Measurements from ENCODE around the gene GPD1.
A peak's percentile ranks its signal among the peaks of the same experiment; 100 is the strongest.

GPD1 gene

DNA sequence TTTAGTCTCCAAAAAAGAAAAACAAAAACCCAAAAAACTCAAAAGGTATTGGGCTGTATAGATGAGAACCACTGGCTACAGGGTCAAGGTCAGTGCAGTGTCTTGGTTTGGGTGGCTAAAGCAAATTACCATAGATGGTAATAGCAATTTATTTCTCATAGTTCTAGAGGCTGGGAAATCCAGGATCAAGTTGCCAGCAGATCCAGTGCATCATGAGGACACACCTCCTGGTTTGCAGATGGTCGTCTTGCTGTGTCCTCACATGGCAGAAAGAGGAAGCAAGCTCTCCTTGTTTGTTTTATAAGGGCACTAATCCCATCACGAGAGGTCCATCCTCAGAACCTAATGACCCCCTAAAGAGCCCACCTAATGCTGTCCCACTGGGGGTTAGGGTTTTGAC is 19.4 kb downstream of the GPD1 start:
- in situ Hi-C loops (cut with MboI; ENCODE audit: low sequenced_read_pairs, unreplicated experiment), result no loop called here
- DNase-seq (ENCODE audit: low spot score), result no peak
- TF ChIP-seq, protein P1, sequence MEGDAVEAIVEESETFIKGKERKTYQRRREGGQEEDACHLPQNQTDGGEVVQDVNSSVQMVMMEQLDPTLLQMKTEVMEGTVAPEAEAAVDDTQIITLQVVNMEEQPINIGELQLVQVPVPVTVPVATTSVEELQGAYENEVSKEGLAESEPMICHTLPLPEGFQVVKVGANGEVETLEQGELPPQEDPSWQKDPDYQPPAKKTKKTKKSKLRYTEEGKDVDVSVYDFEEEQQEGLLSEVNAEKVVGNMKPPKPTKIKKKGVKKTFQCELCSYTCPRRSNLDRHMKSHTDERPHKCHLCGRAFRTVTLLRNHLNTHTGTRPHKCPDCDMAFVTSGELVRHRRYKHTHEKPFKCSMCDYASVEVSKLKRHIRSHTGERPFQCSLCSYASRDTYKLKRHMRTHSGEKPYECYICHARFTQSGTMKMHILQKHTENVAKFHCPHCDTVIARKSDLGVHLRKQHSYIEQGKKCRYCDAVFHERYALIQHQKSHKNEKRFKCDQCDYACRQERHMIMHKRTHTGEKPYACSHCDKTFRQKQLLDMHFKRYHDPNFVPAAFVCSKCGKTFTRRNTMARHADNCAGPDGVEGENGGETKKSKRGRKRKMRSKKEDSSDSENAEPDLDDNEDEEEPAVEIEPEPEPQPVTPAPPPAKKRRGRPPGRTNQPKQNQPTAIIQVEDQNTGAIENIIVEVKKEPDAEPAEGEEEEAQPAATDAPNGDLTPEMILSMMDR (IDR thresholded peaks at IDR 0.05; ENCODE audit: borderline replicate concordance, control extremely low read depth, extremely low read depth, insufficient read depth, missing control alignments), result no peak

DNA sequence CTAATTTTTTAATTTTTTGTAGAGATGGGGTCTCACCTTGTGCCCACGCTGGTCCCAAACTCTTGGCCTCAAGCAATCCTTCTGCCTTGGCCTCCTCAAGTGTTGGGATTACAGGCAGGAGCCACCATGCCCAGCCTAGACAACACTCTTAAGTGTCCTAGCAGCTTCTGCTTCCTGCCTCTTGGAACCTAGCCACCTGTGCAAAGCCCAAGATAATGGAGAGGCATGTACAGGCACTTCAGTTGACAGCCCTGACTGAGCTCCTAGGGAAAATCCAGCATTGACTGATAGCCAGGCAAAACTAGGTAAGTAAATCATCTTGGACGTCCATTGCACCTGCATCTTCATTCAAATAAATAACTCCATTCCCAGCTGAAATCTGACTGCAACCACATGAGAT is 23.7 kb downstream of the GPD1 start:
- no peak for DNase-seq (ENCODE audit: low spot score)
- in situ Hi-C loops (cut with MboI; ENCODE audit: low sequenced_read_pairs, unreplicated experiment), result no loop called here
- TF ChIP-seq, protein P1 (IDR thresholded peaks at IDR 0.05; ENCODE audit: borderline replicate concordance, control extremely low read depth, extremely low read depth, insufficient read depth, missing control alignments), result no peak

DNA sequence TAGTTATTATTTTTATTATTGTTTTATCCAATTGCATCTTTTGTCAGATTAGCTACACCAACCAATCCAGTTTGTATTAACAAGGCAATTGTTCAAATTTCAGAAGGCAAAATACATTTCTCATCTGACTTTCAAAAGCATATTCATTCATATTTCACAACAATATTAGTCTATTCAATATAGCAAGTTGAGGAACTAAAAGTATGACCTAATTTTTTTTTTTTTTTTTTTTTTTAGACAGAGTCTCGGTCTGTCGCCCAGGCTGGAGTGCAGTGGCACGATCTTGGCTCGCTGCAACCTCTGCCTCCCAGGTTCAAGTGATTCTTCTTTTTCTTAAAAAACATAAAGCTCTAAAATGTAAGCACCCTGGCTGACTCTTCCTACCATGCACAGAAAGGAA is 25.5 kb downstream of the GPD1 start:
- TF ChIP-seq, protein P1 (IDR thresholded peaks at IDR 0.05; ENCODE audit: borderline replicate concordance, control extremely low read depth, extremely low read depth, insufficient read depth, missing control alignments), result no peak
- in situ Hi-C loops (cut with MboI; ENCODE audit: low sequenced_read_pairs, unreplicated experiment), result no loop called here
- no peak for DNase-seq (ENCODE audit: low spot score)

DNA sequence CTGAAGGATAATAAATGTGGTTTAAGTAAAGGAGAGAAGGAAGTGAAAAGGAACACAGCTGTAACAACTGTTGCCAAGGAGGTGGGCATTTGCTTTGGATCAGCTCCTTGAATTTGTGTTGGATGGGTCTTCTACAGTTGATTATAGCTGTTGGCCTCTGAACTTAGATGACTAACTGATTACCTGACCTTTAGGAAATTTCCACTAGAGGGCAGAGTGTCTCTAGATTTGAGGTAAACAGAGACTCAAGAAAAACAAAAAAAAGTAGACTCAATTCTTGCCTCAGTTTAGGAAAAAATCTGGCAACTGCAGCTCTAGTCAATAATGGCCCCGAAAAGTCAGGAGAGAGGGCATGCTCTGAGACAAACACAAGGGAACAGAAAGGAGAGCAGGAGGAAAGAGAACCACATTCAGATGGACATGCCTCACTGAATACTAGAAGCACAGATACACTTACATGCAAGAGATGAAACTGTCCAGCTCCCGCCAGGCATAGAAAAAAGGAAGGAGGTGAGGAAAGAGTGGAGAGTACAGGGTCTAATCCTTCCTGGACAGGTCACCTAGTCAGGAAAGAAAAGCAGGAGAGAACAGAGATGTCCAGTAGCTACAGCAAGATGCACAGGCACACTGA is 28.8 kb downstream of the GPD1 start:
- peak; percentile 52 for DNase-seq (ENCODE audit: low spot score)

DNA sequence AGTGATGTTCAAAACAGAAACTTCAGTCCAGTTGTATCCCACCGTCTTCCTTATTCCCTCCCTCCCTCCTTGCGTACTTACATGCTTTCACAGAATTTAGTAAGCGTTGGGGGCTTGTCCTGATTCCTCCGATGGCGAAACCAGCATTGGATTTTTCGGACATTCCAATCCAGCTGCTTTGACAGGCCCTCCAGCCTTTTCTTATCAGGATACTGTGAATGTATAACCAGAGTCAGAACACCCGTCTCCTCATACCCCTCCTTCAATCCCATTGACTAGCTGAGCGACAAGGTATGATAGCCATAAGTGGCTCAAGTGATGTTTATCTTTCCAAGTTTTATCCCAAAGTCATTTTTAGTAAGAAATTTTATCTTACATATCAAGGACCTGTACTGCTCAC is 39.2 kb downstream of the GPD1 start:
- DNase-seq (ENCODE audit: low spot score), result no peak
- TF ChIP-seq, protein P1 (IDR thresholded peaks at IDR 0.05; ENCODE audit: borderline replicate concordance, control extremely low read depth, extremely low read depth, insufficient read depth, missing control alignments), result no peak
- in situ Hi-C loops (cut with MboI; ENCODE audit: low sequenced_read_pairs, unreplicated experiment), result no loop called here

More for the DNA sequence above, 28.8 kb downstream of the GPD1 start:
- TF ChIP-seq, protein P1 (IDR thresholded peaks at IDR 0.05; ENCODE audit: borderline replicate concordance, control extremely low read depth, extremely low read depth, insufficient read depth, missing control alignments), result peak; percentile 42
- in situ Hi-C loops (cut with MboI; ENCODE audit: low sequenced_read_pairs, unreplicated experiment), result no loop called here

DNA sequence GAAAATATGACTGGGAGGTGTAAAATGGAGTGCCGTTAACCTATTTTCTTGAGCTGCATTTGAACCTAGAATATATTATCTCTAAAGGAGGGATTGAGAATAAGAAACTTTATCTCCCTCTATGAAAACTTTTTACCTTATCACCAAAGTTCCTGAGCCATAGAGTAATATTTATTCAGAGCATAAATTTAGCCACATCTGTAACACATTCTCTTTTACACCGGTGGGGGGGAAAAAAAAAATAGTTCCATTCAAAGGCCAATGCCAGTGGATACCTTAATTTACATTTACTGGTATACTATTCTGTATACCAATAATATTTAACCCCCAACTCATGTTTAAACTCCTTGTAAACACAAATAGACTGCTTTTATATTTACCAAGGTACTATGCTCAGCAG is 41.6 kb downstream of the GPD1 start:
- no peak for DNase-seq (ENCODE audit: low spot score)
- in situ Hi-C loops (cut with MboI; ENCODE audit: low sequenced_read_pairs, unreplicated experiment), result no loop called here
- TF ChIP-seq, protein P1 (IDR thresholded peaks at IDR 0.05; ENCODE audit: borderline replicate concordance, control extremely low read depth, extremely low read depth, insufficient read depth, missing control alignments), result no peak

All from GM13976 (cell line).